HG03342 (cell line): ENCODE results near the gene SLC19A2.

Source experiments
- ATAC-seq: cut with Tn5 transposase; IDR thresholded peaks from one replicate; pipeline ENCODE4 v1.9.1; 2021; ENCODE audit warnings: mild to moderate bottlenecking, moderate library complexity; ENCODE audit not compliant: unreplicated experiment

Gene SLC19A2

DNA sequence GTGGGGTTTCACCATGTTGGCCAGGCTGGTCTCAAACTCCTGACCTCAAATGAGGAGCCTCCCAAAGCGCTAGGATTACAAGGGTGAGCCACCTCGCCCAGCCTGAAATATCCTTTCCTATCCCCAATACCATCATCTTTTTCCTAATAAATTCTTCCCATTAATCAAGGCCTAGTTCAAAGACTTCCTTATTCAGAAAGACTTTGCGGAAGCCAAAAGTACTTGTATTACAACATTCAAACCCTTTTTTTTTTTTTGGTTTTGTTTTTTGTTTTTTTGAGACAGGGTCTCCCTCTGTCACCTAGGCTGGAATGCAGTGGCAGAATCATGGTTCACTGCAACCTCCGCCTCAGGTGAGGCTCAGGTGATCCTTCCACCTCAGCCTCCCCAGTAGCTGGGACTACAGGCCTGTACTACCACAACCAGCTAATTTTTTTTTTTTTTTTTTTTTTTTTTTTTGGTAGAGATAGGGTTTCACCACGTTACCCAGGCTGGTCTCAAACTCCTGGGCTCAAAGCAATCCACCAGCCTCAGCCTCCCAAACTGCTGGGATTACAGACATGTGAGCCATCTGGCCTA is 7.6 kb downstream of the SLC19A2 start:
- ATAC-seq, result no peak

DNA sequence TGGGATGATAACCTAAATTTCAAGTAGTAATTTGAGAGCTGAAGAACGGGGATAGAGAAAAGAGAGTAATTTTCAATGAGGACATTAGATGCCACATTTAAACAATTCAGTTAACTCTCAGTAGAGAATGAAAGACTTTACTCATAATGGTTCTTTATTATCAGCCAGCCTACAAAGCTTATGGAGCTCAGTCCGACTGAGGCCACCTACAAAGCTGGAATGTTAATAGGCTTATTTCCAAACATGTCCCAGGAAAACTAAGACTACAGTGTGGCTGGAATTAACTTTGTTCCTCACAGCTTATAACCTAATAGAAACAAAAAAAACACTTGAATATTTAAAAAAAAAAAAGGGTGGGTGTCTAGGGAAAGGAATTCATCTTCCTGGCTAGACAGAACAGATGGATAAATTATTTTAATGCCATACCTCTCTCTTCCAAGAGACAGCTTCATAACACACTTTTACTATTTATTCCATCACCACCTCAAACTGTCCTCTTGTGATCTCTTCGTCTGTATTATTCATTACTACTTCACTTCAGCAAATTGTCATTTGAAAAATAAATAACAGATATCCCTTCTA is 9.8 kb downstream of the SLC19A2 start:
- ATAC-seq, result no peak

DNA sequence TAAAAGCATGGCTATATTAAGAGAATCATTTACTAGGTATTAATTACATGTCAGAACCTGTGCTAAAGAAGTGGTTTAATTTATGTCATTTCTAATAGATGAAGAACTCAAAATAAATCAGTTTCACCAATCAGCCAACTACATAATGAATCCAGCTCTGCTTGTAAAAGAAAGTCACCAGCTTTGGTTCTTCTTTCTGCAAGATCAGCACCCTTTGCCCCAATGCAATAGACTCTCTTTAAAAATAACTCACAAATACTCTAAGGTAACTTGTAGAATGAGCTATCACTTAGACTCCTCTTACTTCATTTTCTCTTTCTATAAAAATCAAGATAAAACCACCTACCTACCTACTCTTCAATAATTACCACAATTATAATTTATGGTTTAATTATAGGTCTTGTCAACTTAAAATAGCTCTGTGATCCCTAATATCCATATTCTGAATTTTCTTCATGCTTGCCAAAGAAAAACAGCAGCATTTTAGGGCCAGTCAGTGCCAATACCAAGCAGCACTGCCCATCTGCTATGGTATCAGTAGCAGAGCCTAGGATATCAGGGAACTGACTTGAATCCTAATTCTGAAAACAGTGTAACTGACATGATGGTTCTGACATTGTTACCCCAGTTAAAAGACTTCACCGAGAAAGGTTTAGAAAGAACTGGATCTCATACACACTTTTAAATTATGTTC is 11.3 kb downstream of the SLC19A2 start:
- ATAC-seq, result no peak

DNA sequence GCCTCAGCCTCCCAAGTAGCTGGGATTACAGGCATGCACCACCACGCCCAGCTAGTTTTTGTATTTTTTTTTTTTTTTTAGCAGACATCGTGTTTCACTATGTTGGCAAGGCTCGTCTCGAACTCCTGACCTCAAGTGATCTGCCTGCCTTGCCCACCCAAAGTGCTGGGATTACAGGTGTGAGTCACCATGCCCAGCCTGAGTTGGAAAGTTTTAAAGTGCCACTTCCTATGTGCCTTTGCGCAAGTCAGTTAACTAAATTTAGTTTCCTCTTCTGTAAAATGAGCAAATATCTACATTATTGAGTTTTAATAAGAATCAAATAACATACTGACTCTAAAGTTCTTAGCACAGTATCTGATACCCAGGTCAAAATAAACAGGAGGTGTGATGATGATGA is 12.4 kb downstream of the SLC19A2 start:
- no peak for ATAC-seq

DNA sequence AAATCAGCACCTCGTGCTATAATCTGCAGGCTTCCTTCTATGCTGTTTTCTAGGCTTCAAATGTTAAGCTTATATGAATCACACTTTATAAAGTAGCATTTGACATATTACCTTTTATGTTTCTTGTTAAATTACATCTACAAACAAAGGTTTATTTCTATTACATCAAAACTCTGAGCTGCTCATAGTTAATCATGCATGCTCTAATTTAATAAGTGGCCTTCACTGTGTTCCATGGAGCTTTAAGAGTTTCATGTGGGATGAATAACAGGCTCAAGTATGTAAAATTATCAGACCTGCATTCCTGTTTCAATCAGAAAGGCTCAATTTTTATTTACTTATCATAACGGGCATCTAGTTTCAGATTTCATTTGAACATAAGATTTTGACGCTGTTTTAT is 13.0 kb downstream of the SLC19A2 start:
- no peak for ATAC-seq

DNA sequence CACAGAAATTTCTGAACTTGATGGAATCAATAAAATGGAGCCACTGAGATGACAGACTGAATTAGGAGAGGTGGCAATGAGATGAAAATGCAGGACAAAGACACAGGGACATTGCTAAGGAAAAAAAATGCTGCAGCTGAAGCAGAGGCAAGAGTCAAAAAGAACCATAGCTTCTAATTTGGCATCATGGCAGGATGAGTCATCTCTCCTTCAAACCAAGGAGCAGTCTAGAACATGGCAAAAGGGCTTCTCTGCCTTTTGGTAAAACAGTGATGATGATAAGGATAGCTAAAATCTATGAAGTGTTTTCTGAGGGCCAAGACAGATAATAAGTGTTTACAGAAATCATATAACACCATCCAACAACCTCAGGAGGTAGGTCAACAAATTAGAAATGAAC is 16.8 kb downstream of the SLC19A2 start:
- no peak for ATAC-seq

DNA sequence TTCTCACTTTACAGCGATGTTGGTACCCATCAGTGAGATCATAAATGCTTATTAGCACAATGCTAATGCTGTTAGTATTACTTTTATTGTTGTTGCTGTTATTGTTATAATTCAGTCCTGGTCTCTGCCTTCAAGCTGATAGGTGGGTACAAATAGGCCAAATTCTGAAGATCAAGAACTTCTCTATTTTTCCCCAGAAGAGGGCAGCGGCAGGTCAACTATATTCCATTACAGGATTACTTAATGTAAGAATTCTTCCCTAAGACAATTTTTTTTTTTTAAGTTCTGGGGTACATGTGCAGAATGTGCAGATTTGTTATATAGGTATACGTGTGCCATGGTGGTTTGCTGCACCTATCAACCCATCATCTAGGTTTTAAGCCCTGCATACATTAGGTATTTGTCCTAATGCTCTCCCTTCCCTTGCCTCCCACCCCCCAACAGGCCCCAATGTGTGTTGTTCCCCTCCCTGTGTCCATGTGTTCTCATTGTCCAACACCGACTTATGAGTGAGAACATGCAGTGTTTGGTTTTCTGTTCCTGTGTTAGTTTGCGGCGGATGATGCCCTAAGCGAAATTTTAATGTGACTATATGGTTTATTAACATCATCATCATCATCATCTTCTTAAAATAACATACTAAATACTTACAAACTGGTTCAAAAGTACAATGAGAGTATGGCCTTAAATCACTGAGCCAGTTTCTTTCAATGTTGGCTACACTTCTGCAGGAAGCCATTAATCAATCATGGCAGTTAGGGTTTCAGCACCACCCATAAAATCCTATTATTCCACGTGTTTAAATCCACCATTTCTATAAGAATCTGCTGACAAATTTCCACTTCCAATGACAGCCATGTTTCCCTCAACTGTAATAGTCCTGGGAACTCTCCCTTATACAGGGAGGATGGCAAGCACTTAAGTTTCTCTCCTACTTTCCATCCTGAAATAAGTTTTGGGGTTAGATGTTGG is 19.2 kb downstream of the SLC19A2 start:
- ATAC-seq, result no peak

DNA sequence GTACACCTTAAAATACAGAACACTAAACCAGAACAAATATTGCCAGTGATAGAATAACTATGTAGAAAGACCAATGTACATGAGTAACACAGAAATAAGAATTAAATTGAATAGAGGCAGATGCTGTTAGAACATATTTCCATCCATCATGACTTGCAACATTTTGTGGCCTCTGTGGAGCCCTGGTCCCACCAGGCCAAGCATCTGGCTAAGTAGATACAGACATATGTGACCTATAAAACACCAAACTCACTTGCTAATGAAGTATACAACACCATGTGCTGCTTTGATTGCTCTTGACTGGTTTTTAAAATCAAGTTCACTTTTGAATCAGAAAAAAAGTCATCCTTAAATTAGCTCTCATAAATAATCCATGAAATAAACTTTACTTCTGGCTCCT is 20.5 kb downstream of the SLC19A2 start:
- ATAC-seq, result no peak

DNA sequence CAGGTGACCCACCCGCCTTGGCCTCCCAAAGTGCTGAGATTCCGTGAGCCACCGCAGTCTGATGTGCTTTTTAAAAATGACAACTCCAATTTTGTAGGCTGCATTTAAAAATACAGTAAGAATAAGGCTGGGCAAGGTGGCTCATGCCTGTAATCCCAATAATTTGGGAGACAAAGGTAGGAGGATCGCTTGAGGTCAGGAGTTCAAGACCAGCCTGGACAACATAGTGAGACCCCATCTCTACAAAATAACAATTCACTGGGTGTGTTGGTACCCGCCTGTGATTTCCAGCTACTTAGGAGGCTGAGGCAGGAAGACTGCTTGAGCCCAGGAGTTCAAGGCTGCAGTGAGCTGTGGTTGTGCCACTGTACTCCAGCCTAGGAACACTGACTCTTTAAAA is 23.4 kb downstream of the SLC19A2 start:
- no peak for ATAC-seq

DNA sequence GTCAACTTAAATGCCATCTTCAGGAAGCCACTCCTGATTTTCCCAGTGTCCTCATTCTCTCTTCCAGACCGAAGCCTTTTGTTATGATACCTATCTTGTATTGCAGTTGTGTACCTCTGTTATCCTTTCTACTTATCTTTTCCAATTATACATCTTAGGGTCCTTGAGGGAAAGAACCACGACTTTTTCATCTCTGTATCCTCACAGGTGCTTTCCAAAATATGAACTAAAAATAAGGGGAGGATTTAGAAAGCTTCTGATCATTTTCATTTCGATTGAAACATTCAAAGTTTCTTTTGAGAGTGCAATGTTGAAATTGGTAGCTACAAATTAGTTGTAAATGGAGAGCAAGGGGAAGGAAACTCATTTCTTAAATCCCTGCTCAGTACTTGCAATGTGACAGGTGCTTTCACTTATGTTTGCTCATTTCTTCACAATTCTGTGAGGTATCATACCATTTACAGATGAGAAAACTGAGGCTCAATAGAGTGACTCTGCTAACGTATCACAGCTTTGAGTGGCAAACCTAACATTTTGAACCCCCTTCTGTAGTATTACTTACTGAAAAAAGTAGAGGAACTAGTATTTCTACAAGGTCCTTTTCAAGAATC is 24.2 kb downstream of the SLC19A2 start:
- no peak for ATAC-seq

DNA sequence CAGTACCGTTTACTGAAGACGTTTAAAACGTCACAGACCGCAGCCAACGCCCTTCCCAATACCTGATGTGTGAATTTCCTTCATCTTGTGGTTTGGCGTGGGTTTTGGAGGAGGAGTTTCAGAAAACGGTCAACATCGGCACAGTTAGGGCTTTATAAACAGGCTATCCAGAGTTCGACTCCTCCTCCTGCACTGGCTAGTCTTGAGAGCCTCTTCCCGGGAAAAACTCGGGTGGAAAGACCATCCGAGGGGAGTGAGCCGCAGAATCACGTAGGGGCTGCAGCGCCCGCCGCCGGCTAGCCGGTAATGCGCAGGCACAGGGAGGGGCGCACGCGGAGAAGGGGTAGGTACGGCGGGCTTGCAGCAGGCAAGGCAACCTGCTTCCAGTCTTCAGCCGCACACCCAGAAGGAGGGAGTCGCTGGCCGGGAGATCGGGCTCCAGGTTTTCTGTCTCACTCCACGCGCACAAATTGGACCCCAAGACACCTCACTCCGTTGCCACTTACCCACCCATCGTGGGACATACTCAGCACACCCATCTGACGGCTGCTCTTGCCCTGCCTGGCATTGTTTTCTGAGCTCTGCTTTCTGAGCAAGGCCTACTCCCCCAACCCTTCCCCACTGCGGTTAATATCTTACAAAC is 25.4 kb downstream of the SLC19A2 start:
- no peak for ATAC-seq

DNA sequence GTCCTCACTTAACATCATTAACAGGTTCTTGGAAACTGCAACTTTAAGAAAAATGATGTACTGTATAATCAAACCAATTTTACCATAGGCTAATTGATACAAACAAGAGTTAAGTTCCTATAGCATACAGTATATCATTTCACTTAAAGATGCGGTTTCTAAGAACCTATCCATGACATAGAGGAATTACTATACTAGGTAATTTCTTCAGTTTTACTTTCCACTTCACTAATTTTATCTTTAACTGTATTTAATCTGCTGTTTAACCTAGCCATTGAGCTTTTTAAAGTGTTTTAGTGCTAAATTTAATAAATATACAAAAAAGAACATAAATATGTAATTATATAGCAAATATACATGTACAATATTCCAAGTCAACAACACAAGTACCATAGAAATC is 28.3 kb downstream of the SLC19A2 start:
- no peak for ATAC-seq

DNA sequence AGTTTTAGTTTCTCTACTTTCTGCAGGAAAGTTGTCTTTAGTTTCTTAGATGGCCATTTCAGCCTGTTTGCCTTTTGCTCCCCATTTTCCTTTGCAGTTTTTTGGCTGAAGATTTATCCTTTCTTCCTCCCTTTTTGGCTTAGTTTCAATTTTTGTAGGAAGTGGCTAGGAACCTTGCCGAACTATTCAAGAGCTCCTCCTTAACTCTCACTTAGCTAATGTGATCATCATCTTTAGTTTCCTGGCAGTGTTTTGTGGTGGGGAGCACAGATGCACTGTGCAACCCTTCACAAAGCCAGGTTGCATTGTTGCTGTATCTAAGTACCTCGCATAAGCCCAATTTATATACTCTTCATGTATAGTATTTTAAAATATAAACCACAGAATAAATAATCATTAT is 29.7 kb downstream of the SLC19A2 start:
- no peak for ATAC-seq

DNA sequence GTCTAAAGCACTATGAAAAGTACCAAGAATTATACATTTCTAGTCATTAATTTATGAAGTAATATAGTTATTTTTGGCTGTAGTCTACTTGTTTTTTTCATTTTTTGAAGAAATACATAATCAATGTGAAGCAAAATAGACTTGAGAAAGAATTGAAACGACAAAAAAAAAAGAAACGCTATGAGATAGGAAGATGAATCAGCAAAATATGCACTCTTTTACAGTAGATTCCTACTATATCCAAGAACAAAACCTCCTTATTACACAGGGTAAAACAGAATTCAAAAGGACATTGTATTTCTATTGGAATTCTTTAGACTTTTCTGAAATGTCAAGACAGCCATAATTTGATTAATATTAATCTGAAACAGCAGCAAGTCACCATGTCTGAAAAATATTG is 32.8 kb downstream of the SLC19A2 start:
- ATAC-seq, result no peak

DNA sequence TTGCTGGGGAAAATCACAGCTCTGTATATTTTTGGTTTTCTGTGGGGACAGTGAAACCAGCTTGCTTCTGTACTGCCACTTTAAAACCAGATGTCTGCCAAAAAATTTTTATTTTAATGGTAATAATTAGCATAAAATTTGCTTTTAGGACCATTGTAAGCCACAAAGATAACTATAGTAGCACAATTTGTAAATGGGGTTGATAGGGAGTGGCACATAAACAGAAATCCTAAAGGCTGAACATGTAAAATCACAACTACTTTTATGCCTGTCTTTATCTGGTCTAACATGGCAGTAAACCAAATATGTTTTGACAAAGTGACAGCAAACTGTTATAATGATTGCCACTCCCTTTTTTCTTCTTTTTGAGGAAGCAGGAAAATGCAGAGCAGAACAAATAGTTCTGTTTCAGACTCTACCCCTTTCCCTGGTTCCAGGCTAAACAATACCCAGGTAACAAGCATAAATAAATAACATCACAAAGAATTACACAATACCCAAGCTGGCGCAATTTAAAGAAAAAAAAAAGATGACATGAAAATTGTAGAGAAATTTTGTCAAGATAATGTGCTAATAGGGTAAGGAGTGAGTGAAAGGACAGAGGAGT is 34.4 kb downstream of the SLC19A2 start:
- ATAC-seq, result no peak

DNA sequence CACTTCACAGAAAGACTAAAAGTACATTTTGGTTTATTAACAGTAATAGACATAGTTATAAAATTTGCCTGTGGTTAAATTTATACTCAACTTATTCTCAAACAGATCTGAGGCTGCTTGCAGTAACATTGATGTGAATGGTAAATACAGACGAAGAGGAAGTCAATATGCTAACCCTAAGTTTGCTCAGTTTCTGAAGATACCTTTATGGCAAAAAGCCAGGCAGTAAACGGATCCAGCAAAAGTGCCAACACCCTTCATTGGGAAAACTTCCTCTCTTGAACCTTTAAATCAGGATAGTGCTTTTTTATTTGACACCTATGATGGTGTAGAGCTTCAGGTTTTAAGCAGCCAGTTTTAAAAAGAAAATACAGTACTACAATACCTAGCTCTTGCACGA is 41.8 kb downstream of the SLC19A2 start:
- no peak for ATAC-seq

DNA sequence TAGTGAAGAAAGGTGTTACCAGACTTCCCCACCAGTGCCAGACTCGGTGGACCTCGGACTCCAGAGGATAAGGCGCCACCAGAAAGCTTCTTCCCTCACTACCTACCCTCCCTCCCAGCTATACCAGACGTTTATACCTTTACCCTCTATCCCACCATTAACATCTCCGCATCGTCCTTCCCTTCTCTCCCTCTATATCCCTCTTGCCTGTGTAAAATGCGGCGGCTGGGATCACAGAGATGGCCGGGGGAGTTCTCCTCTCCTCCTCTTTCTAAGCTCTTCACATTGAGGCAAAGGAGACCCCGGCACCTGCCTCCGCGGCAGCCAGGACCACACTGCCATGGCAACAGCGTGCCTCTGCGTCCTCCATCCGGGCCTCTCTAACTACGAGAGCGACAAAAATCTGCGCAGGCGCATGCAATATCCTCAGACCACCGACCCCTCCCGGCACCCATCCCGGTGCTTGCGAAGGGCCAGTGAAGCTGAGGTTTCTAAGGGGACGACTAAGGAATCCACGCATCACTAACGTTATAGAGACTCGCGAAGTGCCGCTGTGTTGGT is 58.6 kb downstream of the SLC19A2 start, which contains the start of gene CCDC181:
Gene CCDC181, minus strand, starts transcription at position 394 of the 561 bp plus-strand sequence. CDS start 2,547 bp downstream, outside the sequence.
- peak; percentile 90 for ATAC-seq

DNA sequence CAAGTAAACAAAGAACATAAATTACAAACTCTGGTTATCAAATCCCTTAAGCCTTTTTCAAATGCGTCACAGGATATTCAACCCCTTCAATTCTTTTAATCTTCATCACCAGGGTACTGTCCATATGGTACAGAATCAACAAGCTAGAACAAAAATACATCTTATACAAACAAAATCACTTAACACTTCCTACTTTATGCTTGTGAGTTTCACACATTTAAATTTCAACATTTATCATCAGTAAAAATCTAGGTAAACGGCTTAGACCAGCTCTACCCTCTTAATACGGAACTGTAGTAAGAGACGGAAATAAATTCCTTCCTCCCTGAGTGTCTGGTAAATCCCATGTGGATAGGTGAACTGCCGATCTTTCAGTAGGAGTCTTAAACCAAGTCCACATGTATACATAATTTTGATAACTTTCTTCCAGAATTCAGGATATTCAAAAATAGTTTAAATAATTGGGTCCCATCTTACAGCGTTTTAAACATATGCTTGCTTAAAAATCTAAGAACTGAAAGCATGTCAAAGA is 59.5 kb downstream of the SLC19A2 start:
- ATAC-seq, result no peak

DNA sequence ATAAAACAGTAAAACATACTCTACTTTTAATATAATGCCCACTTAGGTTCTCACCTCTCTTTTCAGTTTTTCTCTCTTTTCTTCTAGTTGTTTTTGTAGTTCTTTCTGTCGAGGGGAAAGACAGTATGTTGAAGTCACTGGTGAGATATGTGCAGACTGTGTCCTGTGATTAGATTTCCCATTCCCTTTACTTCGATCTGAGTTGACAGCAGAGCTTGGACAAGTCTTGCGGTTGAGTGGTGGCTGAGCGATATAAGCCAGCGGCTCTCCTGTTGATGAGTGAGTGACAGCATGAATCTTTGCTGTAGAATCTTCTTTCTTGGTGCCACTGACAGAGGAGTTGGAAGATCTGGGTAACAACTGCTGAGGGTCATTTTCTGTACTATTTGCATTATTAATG is 64.4 kb downstream of the SLC19A2 start:
- no peak for ATAC-seq
